Neural crest cell (in vitro differentiated cells): ENCODE measurements around the gene PODXL. TPM values are rescaled to one million over a fixed set of nuclear protein-coding genes. Genes with fewer than 3 reads are reported as not detected.
"Not testable (repeated sequence)": the region's sequence is repeated elsewhere in the genome, so short reads cannot be mapped to it uniquely, and the experiment has no call there.

Experiments used
- DNase-seq: peaks from one replicate; pipeline ENCODE4 v3.0.0; 2021; ENCODE audit warnings: low read depth, mixed read lengths, low spot score
- H3K27ac Mint-ChIP-seq: one replicate; pipeline ENCODE4 v1.8.0; 2021; ENCODE audit warnings: mild to moderate bottlenecking, mixed read lengths; ENCODE audit not compliant: unreplicated experiment
- H3K27me3 Mint-ChIP-seq: 2 replicates; pipeline ENCODE4 v1.8.0; 2021; ENCODE audit warnings: low read depth, mild to moderate bottlenecking, mixed read lengths
- H3K36me3 Mint-ChIP-seq: 2 replicates; pipeline ENCODE4 v1.8.0; 2021; ENCODE audit warnings: low read depth, mild to moderate bottlenecking, mixed read lengths
- H3K4me1 Mint-ChIP-seq: 2 replicates; pipeline ENCODE4 v1.8.0; 2021; ENCODE audit warnings: mixed read lengths
- H3K4me3 Mint-ChIP-seq: one replicate; pipeline ENCODE4 v1.8.0; 2021; ENCODE audit warnings: mild to moderate bottlenecking, mixed read lengths
- H3K9me3 Mint-ChIP-seq: 2 replicates; pipeline ENCODE4 v1.8.0; 2021; ENCODE audit warnings: mixed read lengths
- total RNA-seq: library from RNA; stranded (reverse); gene quantifications from 2 replicates; pipeline ENCODE4 v1.2.1, GENCODE V29; 2021
- TF ChIP-seq, protein P1 (sequence below): fragments of 200-600 bp; sonication (generic); conservative IDR thresholded peaks from 2 replicates; pipeline ENCODE4 v1.5.0; 2021; ENCODE audit warnings: antibody characterized with exemption, mild to moderate bottlenecking

Gene PODXL
- total RNA-seq, 1 donor from 2014 or later, result 21.4 TPM

DNA sequence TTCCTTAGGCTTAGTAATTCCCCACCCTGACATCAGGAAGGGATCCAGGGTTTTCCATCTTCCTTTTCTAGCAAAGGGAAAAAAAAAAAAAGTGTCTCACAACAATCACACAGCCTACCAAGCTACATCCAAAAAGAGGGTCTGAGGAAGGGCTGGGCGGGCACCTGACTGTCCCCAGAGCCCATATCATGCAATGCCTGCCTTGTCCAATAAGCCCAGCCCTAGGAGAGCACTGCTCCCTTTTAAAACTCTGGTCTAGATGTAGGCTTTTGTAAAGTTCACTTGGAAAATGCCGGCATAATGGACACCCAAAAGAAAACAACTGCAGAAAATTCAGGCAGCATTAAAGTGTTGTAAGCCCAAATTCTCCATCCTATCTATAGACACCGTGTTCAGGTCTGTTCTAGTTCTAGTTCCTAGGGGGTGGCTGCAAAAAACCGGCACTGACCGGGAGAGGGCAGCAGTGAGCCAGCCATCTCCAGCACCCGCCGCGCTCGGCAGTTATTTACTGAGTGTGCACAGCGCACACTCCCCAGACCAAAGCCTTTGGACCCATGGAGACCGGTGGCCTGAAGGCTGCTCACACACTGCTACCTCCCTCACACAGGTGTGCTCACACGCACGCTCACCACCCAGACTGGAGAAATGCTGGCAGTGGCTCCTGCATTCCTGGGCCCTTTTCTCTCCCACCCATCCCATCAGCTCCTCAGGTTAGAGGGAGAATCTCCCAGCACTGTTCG lies 48.7 kb downstream of the PODXL start:
- H3K4me3 Mint-ChIP-seq, result peak overlapping the region; percentile 31
- H3K36me3 Mint-ChIP-seq, result peaks cover 5% of the 10 kb centered on the region
- peak overlapping the region; percentile 63 for H3K27ac Mint-ChIP-seq
- no peaks in the 10 kb centered on the region for H3K9me3 Mint-ChIP-seq
- DNase-seq, result peak; percentile 85
- H3K27me3 Mint-ChIP-seq, result peaks cover 16% of the 10 kb centered on the region
- TF ChIP-seq, protein P1, sequence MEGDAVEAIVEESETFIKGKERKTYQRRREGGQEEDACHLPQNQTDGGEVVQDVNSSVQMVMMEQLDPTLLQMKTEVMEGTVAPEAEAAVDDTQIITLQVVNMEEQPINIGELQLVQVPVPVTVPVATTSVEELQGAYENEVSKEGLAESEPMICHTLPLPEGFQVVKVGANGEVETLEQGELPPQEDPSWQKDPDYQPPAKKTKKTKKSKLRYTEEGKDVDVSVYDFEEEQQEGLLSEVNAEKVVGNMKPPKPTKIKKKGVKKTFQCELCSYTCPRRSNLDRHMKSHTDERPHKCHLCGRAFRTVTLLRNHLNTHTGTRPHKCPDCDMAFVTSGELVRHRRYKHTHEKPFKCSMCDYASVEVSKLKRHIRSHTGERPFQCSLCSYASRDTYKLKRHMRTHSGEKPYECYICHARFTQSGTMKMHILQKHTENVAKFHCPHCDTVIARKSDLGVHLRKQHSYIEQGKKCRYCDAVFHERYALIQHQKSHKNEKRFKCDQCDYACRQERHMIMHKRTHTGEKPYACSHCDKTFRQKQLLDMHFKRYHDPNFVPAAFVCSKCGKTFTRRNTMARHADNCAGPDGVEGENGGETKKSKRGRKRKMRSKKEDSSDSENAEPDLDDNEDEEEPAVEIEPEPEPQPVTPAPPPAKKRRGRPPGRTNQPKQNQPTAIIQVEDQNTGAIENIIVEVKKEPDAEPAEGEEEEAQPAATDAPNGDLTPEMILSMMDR, result peak; percentile 83
- H3K4me1 Mint-ChIP-seq, result peaks cover 7% of the 10 kb centered on the region

DNA sequence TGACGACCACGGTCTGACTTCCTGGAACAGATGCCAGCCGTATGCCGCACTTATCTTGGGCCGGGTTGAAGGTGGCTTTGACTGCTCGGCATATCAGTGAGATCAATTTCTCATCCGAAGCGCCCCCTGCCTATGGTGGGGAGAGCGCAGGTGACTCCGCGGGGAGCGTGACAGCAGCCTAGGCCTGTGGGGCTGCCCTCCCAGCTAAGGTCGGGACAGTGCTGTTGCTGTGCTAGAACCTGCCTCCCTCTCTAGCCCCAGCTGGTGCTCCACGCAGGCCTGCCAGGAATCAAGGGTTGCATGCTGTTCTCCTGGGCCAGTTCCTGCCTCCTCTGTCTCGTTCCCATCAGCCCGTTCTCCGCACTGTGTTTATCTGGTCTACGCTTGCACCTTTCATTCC lies 49.8 kb downstream of the PODXL start:
- Mint-ChIP-seq H3K27ac (no peak overlapping the region), H3K36me3 (peaks cover 5% of the 10 kb centered on the region)

DNA sequence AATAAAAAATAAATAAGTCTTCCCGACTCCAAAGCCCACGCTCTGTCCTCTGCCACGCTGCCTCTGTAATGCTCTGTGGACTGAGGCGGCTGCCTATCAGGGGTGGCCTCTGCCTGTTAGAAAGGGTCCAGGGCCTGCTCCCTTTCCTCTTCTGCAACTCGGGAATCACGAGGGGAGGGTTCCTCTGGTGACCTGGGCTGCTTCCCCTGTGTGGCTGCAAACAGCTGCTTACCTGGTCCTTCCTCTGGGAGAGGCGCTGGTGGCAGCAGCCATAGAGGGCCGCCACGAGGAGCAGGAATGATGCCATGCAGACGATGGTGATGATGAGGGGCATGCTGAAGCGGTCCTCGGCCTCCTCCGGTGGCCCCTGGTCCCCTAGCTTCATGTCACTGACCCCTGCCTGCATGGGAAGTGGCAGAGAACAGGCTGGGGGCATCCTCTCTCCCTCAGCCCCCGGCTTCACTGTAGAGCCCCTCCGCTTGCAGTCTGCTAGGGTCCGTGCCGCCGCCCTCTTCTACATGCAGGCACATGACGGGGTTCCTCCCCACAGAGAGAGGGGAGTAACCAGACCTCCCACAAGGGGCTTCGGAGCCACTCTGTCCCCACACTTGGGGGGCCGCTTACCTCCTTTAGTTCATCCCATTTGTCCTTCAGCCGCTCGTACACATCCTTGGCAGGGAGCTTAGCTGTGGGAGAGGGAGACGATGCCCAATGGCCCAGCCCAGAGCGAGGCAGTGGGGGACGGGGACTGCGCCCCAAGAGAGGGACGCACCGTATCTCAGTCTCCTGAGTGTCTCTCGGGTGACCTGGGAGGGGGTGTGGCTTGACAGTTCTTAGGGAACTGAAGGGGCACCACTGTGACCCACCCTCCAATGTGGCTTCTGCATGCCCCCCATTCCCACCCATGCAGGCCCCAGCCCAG lies 50.5 kb downstream of the PODXL start:
- H3K27me3 Mint-ChIP-seq, result peaks cover 16% of the 10 kb centered on the region
- H3K36me3 Mint-ChIP-seq, result peaks cover 5% of the 10 kb centered on the region
- H3K4me1 Mint-ChIP-seq, result peaks cover 11% of the 10 kb centered on the region

More for the DNA sequence above, 49.8 kb downstream of the PODXL start:
- Mint-ChIP-seq H3K4me3 (no peak overlapping the region), H3K27me3 (peaks cover 16% of the 10 kb centered on the region), H3K4me1 (peaks cover 11% of the 10 kb centered on the region), H3K9me3 (no peaks in the 10 kb centered on the region)
- DNase-seq, result no peak
- TF ChIP-seq, protein P1, result no peak

DNA sequence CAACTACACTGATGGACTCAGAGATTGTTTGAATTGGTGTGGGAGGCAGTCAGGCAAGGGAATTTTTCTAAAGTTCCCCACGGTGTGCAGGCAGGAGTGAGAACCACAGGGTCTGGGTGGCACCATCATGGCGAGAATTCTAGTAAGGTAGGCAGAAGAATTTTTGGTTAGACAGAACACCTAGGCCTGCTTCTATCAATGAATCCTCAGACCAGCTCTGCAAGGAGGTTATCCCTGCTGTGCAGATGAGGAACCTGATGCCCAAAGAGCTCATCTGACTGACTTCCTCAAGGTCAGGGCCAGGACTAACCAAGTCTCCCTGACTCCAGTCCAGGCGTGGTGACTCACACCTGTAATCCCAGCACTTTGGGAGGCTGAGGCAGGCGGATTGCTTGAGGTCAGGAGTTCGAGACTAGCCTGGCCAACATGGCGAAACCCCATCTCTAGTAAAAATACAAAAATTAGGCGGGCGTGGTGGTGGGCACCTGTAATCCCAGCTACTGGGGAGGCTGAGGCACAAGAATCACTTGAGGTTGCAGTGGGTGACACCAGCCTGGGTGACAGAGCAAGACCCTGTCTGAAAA lies 51.3 kb downstream of the PODXL start:
- H3K36me3 Mint-ChIP-seq, H3K4me3 Mint-ChIP-seq, DNase-seq, H3K9me3 Mint-ChIP-seq: not testable (repeated sequence)
- Mint-ChIP-seq H3K27me3 (peaks cover 16% of the 10 kb centered on the region), H3K27ac (peak overlapping the region; percentile 44), H3K4me1 (peaks cover 11% of the 10 kb centered on the region)

More for the DNA sequence above, 50.5 kb downstream of the PODXL start:
- DNase-seq, result no peak
- no peaks in the 10 kb centered on the region for H3K9me3 Mint-ChIP-seq
- H3K27ac Mint-ChIP-seq, result no peak overlapping the region
- no peak overlapping the region for H3K4me3 Mint-ChIP-seq
- TF ChIP-seq, protein P1, result no peak

DNA sequence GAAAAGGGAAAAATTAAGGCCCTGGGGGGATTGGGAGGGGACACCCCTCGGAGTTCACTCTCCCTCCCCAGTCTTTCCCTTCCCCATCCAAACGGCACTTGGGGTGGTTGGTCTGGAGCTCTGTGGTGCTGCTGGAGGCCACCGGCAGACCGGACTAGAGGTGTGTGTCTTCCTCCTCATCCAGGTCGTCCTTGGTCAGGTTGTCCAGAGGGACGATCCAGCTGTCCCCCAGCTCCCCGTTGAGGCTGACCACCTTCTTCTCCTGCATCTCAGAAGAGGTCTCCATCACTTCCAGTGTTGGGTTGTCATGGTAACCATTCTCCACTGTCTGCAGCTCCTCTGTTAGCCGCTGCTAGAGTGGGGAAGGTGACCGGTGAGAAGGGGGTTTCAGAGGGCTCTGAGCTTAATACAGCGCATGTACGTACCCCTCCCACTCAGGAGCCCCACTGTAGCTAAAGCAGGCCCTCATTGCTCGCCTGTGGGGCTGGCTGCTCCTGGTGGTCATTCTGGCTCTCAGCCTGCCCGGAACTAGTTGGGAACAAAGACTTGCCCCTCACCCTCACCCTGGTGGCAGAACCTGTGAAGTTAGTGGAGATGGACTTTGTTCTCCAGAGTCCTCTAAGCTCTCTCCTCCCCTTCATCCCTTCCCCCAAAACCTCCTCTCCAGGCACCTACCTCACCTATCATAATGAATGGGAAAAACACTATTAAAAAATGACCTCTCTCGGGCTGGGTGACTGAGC lies 52.1 kb downstream of the PODXL start:
- Mint-ChIP-seq H3K4me3 (no peak overlapping the region), H3K27me3 (peaks cover 14% of the 10 kb centered on the region), H3K27ac (peak overlapping the region; percentile 44), H3K9me3 (no peaks in the 10 kb centered on the region), H3K4me1 (peaks cover 11% of the 10 kb centered on the region), H3K36me3 (peaks cover 8% of the 10 kb centered on the region)
- no peak for DNase-seq
- TF ChIP-seq, protein P1, result no peak
